WTC11 (cell line): ENCODE data around the gene CARS1.

Source experiments
- CTCF ChIP-seq: fragments of 200-600 bp; IDR thresholded peaks from 2 replicates; pipeline ENCODE4 v1.8.0; 2022; ENCODE audit warnings: antibody characterized with exemption
- ETV6 ChIP-seq: sonication (generic); formaldehyde crosslinking; IDR thresholded peaks from 2 replicates; pipeline ENCODE4 v1.8.1; 2022; ENCODE audit warnings: mild to moderate bottlenecking, missing genetic modification reagents

- TF ChIP-seq CTCF (no peak), ETV6 (no peak)
Observed at GRCh38 chr11:2994336-2994730, 62.9 kb downstream of the CARS1 start.
